Hepatic stellate cell (primary cell): ENCODE data around the gene RSU1.
A peak's percentile ranks its signal among the peaks of the same experiment; 100 is the strongest.
"Not testable (repeated sequence)": the region's sequence is repeated elsewhere in the genome, so short reads cannot be mapped to it uniquely, and the experiment has no call there.

ENCODE experiments used
- DNase-seq: peaks from one replicate; pipeline ENCODE4 v3.0.0; 2011; ENCODE audit warnings: low spot score

Gene RSU1

GRCh38 chr10:16817125-16818019, at the start of gene RSU1:
Gene RSU1 (minus strand): TSS chr10:16817424. CDS start chr10:16817081, 343 bp downstream.
- DNase-seq = peak; percentile 98

GRCh38 chr10:16866541-16867275, 49.5 kb upstream of the RSU1 start:
- no peak for DNase-seq

GRCh38 chr10:16865766-16866165, 48.5 kb upstream of the RSU1 start:
- no peak for DNase-seq

- DNase-seq = no peak
These were observed 46.5 kb upstream of the RSU1 start for GRCh38 chr10:16863766-16864165.

GRCh38 chr10:16857419-16857818, 40.2 kb upstream of the RSU1 start:
- DNase-seq = no peak

- DNase-seq = peak; percentile 66
These were observed 39.3 kb upstream of the RSU1 start for GRCh38 chr10:16856567-16856966.

- DNase-seq = no peak
These were observed 38.9 kb upstream of the RSU1 start for GRCh38 chr10:16856092-16856491.

- peak; percentile 37 for DNase-seq
These were observed 37.4 kb upstream of the RSU1 start for GRCh38 chr10:16854623-16855022.

GRCh38 chr10:16853809-16854208, 36.6 kb upstream of the RSU1 start:
- DNase-seq = no peak

- DNase-seq = peak; percentile 26
These were observed 36.0 kb upstream of the RSU1 start for GRCh38 chr10:16853201-16853600.

GRCh38 chr10:16852624-16853023, 35.4 kb upstream of the RSU1 start:
- no peak for DNase-seq

GRCh38 chr10:16848562-16849154, 31.4 kb upstream of the RSU1 start:
- DNase-seq = no peak

- DNase-seq = no peak
These were observed 30.4 kb upstream of the RSU1 start for GRCh38 chr10:16847644-16848043.

GRCh38 chr10:16845248-16845647, 28.0 kb upstream of the RSU1 start:
- DNase-seq = no peak

GRCh38 chr10:16843252-16843870, 26.1 kb upstream of the RSU1 start:
- peak; percentile 26 for DNase-seq

- no peak for DNase-seq
These were observed 18.0 kb upstream of the RSU1 start for GRCh38 chr10:16835228-16835627.

- DNase-seq = peak; percentile 77
These were observed 15.3 kb upstream of the RSU1 start for GRCh38 chr10:16832351-16833080.

GRCh38 chr10:16828701-16829175, 11.5 kb upstream of the RSU1 start:
- peak; percentile 36 for DNase-seq

GRCh38 chr10:16828114-16828568, 10.9 kb upstream of the RSU1 start:
- DNase-seq = no peak

GRCh38 chr10:16827474-16827873, 10.2 kb upstream of the RSU1 start:
- DNase-seq = not testable (repeated sequence)

GRCh38 chr10:16822726-16823360, 5.6 kb upstream of the RSU1 start:
- DNase-seq = no peak
